Measurements from ENCODE around the gene MEF2A. TPM values are rescaled to one million over a fixed set of nuclear protein-coding genes. Genes with fewer than 3 reads are reported as not detected.
A peak's percentile ranks its signal among the peaks of the same experiment; 100 is the strongest.

The MEF2A gene
- total RNA-seq, 1 donor from 2014 or later = 49.5 TPM

DNA sequence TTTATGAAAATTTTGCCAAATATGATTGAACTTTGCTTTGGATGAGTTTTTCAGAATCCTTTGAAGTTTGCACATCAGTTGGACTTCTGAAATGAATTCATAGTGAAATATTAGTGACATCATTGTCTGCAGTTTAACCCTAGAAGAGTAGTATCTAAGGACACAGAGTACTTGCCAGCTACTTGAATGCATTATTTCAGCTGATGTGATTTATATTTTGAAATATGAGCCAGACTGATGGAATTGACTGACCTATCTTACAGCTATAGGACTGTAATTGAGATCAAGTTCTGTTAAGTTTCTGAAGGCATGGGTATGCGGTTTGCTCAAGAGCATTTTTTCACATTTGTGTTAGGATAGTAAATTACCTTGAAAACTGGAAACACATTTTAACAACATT lies 116.2 kb downstream of the MEF2A start:
- no peaks in the 10 kb centered on the region for H3K27me3 Mint-ChIP-seq (ENCODE audit: unreplicated experiment)
- peaks cover 5% of the 10 kb centered on the region for H3K9me3 Mint-ChIP-seq (ENCODE audit: unreplicated experiment)
- peaks cover 41% of the 10 kb centered on the region for H3K36me3 Mint-ChIP-seq (ENCODE audit: unreplicated experiment)
- no peak overlapping the region for H3K27ac Mint-ChIP-seq (ENCODE audit: unreplicated experiment)
- no peak for DNase-seq
- no peak overlapping the region for H3K4me3 Mint-ChIP-seq (ENCODE audit: unreplicated experiment)
- no peaks in the 10 kb centered on the region for H3K4me1 Mint-ChIP-seq (ENCODE audit: low read depth, unreplicated experiment)
- TF ChIP-seq, protein P1, sequence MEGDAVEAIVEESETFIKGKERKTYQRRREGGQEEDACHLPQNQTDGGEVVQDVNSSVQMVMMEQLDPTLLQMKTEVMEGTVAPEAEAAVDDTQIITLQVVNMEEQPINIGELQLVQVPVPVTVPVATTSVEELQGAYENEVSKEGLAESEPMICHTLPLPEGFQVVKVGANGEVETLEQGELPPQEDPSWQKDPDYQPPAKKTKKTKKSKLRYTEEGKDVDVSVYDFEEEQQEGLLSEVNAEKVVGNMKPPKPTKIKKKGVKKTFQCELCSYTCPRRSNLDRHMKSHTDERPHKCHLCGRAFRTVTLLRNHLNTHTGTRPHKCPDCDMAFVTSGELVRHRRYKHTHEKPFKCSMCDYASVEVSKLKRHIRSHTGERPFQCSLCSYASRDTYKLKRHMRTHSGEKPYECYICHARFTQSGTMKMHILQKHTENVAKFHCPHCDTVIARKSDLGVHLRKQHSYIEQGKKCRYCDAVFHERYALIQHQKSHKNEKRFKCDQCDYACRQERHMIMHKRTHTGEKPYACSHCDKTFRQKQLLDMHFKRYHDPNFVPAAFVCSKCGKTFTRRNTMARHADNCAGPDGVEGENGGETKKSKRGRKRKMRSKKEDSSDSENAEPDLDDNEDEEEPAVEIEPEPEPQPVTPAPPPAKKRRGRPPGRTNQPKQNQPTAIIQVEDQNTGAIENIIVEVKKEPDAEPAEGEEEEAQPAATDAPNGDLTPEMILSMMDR (IDR thresholded peaks at IDR 0.05; ENCODE audit: partially characterized antibody, unreplicated experiment) = no peak

GRCh38 chr15:99682455-99682854 lies 116.7 kb downstream of the MEF2A start:
- Mint-ChIP-seq H3K27ac (ENCODE audit: unreplicated experiment) (no peak overlapping the region), H3K4me1 (ENCODE audit: low read depth, unreplicated experiment) (no peaks in the 10 kb centered on the region), H3K9me3 (ENCODE audit: unreplicated experiment) (peaks cover 5% of the 10 kb centered on the region), H3K4me3 (ENCODE audit: unreplicated experiment) (no peak overlapping the region), H3K27me3 (ENCODE audit: unreplicated experiment) (no peaks in the 10 kb centered on the region), H3K36me3 (ENCODE audit: unreplicated experiment) (peaks cover 45% of the 10 kb centered on the region)
- TF ChIP-seq, protein P1 (IDR thresholded peaks at IDR 0.05; ENCODE audit: partially characterized antibody, unreplicated experiment) = no peak
- DNase-seq = no peak

DNA sequence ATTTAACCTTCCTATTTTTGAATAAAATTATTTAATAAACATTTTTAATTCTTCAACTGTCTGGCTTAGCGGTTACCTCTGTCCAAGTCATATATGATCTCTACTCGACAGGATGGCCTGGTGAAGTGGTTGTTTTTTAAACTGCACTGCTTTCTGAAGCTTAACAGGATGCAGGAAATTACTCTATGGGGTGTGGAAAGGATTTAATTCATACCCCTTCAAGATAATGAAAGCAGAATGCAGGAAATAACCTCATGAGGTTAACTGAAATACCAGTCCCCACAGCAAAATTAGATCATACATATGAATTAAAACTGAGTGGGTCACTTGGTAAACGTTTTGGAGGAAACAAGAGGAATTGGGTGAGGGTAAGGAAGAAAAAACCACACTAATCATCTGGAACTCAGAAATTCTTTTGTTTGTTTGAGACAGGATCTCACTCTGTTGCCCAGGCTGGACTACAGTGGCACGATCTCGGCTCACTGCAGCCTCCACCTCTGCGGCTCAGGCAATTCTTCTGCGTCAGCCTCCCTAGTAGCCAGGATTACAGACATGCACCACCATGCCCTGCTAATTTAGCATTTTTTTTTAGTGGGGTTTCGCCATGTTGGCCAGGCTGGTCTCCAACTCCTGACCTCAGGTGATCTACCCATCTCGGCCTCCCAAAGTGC lies 117.4 kb downstream of the MEF2A start:
- H3K4me3 Mint-ChIP-seq (ENCODE audit: unreplicated experiment) = no peak overlapping the region
- TF ChIP-seq, protein P1 (IDR thresholded peaks at IDR 0.05; ENCODE audit: partially characterized antibody, unreplicated experiment) = no peak
- DNase-seq = no peak
- peaks cover 47% of the 10 kb centered on the region for H3K36me3 Mint-ChIP-seq (ENCODE audit: unreplicated experiment)
- no peaks in the 10 kb centered on the region for H3K27me3 Mint-ChIP-seq (ENCODE audit: unreplicated experiment)
- no peaks in the 10 kb centered on the region for H3K4me1 Mint-ChIP-seq (ENCODE audit: low read depth, unreplicated experiment)
- H3K27ac Mint-ChIP-seq (ENCODE audit: unreplicated experiment) = no peak overlapping the region
- peaks cover 5% of the 10 kb centered on the region for H3K9me3 Mint-ChIP-seq (ENCODE audit: unreplicated experiment)

- H3K9me3 Mint-ChIP-seq (ENCODE audit: unreplicated experiment) = peaks cover 5% of the 10 kb centered on the region
- DNase-seq = no peak
- TF ChIP-seq, protein P1 (IDR thresholded peaks at IDR 0.05; ENCODE audit: partially characterized antibody, unreplicated experiment) = no peak
- H3K27me3 Mint-ChIP-seq (ENCODE audit: unreplicated experiment) = peaks cover 2% of the 10 kb centered on the region
- H3K36me3 Mint-ChIP-seq (ENCODE audit: unreplicated experiment) = peaks cover 50% of the 10 kb centered on the region
- no peaks in the 10 kb centered on the region for H3K4me1 Mint-ChIP-seq (ENCODE audit: low read depth, unreplicated experiment)
- no peak overlapping the region for H3K27ac Mint-ChIP-seq (ENCODE audit: unreplicated experiment)
- H3K4me3 Mint-ChIP-seq (ENCODE audit: unreplicated experiment) = no peak overlapping the region
Measured at GRCh38 chr15:99686290-99686689, 120.5 kb downstream of the MEF2A start.

GRCh38 chr15:99692825-99693224 lies 127.0 kb downstream of the MEF2A start:
- DNase-seq = no peak
- Mint-ChIP-seq H3K4me3 (ENCODE audit: unreplicated experiment) (no peak overlapping the region), H3K27me3 (ENCODE audit: unreplicated experiment) (peaks cover 4% of the 10 kb centered on the region), H3K9me3 (ENCODE audit: unreplicated experiment) (no peaks in the 10 kb centered on the region), H3K27ac (ENCODE audit: unreplicated experiment) (peak overlapping the region; percentile 57), H3K36me3 (ENCODE audit: unreplicated experiment) (peaks cover 25% of the 10 kb centered on the region), H3K4me1 (ENCODE audit: low read depth, unreplicated experiment) (peaks cover 2% of the 10 kb centered on the region)
- TF ChIP-seq, protein P1 (IDR thresholded peaks at IDR 0.05; ENCODE audit: partially characterized antibody, unreplicated experiment) = no peak

Measured in glutamatergic neuron (in vitro differentiated cells).